ENCODE results near the gene MYLK3. TPM values are rescaled to one million over a fixed set of nuclear protein-coding genes. Genes with fewer than 3 reads are reported as not detected.
"Not testable (repeated sequence)": the region's sequence is repeated elsewhere in the genome, so short reads cannot be mapped to it uniquely, and the experiment has no call there.

Gene MYLK3
- total RNA-seq, 2 experiments from 2014 or later = 0.15 TPM; not detected in 1

- no peak overlapping the region for H3K4me3 Mint-ChIP-seq
- POLR2A ChIA-PET = no interaction called here
- intact Hi-C loops (cut with micrococcal nuclease) = no loop called here
Measured at GRCh38 chr16:46693598-46693997, 54.5 kb downstream of the MYLK3 start.

GRCh38 chr16:46691726-46692125, 56.4 kb downstream of the MYLK3 start:
- Mint-ChIP-seq H3K4me1 (ENCODE audit: low read depth) (peaks cover 28% of the 10 kb centered on the region), H3K27me3 (no peaks in the 10 kb centered on the region), H3K9me3 (no peaks in the 10 kb centered on the region), H3K36me3 (peaks cover 37% of the 10 kb centered on the region), H3K4me3 (no peak overlapping the region), H3K27ac (no peak overlapping the region)
- ChIA-PET POLR2A (interaction anchor here (1.2 kb wide), 1 partner anchor 8 kb away, joined by 3 read pairs; no protein-coding TSS in a partner anchor), CTCF (interaction anchor here (0.7 to 4.0 kb wide), 6 partner anchors 17 to 1464 kb away, joined by 3 to 36 read pairs (median 4); no protein-coding TSS in a partner anchor)
- DNase-seq = no peak
- intact Hi-C loops (cut with micrococcal nuclease) = no loop called here

More at GRCh38 chr16:46693598-46693997, 54.5 kb downstream of the MYLK3 start:
- H3K36me3 Mint-ChIP-seq = peaks cover 47% of the 10 kb centered on the region
- H3K9me3 Mint-ChIP-seq = no peaks in the 10 kb centered on the region
- no peak overlapping the region for H3K27ac Mint-ChIP-seq
- no peaks in the 10 kb centered on the region for H3K27me3 Mint-ChIP-seq
- peaks cover 13% of the 10 kb centered on the region for H3K4me1 Mint-ChIP-seq (ENCODE audit: low read depth)
- CTCF ChIA-PET = no interaction called here
- DNase-seq = no peak

- intact Hi-C loops (cut with micrococcal nuclease) = no loop called here
- Mint-ChIP-seq H3K4me3 (no peak overlapping the region), H3K9me3 (no peaks in the 10 kb centered on the region), H3K27me3 (no peaks in the 10 kb centered on the region), H3K4me1 (ENCODE audit: low read depth) (peaks cover 33% of the 10 kb centered on the region), H3K27ac (no peak overlapping the region), H3K36me3 (peaks cover 32% of the 10 kb centered on the region)
- ChIA-PET POLR2A (interaction anchor here (1.0 to 1.4 kb wide), 3 partner anchors 10 to 454 kb away, joined by 3 to 9 read pairs (median 4); partner anchors contain the start of genes GPT2 and NETO2), CTCF (interaction anchor here (1.0 to 4.0 kb wide), 7 partner anchors 15 to 240 kb away, joined by 3 to 36 read pairs (median 4); partner anchors contain the start of gene GPT2)
- no peak for DNase-seq
Measured at GRCh38 chr16:46690281-46691178, 57.6 kb downstream of the MYLK3 start.

GRCh38 chr16:46689365-46690280, 58.5 kb downstream of the MYLK3 start, which contains the start of gene ORC6:
TSS of gene ORC6 (plus strand) at chr16:46689659. CDS start at chr16:46689706, 47 bp downstream.
- peaks cover 23% of the 10 kb centered on the region for H3K36me3 Mint-ChIP-seq
- H3K9me3 Mint-ChIP-seq = no peaks in the 10 kb centered on the region
- H3K4me3 Mint-ChIP-seq = no peak within 1 kb of the TSS
- POLR2A ChIA-PET = interaction anchor here (0.7 to 1.4 kb wide), 3 partner anchors 195 to 454 kb away, joined by 3 to 9 read pairs (median 4); partner anchors contain the start of genes GPT2 and NETO2
- intact Hi-C loops (cut with micrococcal nuclease) = loop anchor here (1.0 to 10.0 kb wide), 11 partner anchors 16 to 1921 kb away; partner anchors contain the start of genes C16orf87, DNAJA2, GPT2 and ITFG1
- peak; percentile 98 for DNase-seq
- H3K27me3 Mint-ChIP-seq = no peaks in the 10 kb centered on the region
- peaks cover 42% of the 10 kb centered on the region for H3K4me1 Mint-ChIP-seq (ENCODE audit: low read depth)
- H3K27ac Mint-ChIP-seq = no peak within 1 kb of the TSS
- CTCF ChIA-PET = interaction anchor here (0.6 to 4.0 kb wide), 6 partner anchors 14 to 241 kb away, joined by 3 to 36 read pairs (median 4); partner anchors contain the start of gene GPT2

- H3K9me3 Mint-ChIP-seq = no peaks in the 10 kb centered on the region
- peaks cover 49% of the 10 kb centered on the region for H3K4me1 Mint-ChIP-seq (ENCODE audit: low read depth)
- no peaks in the 10 kb centered on the region for H3K27me3 Mint-ChIP-seq
- H3K4me3 Mint-ChIP-seq = no peak within 1 kb of the TSS
- ChIA-PET CTCF (interaction anchor here (1.2 to 4.0 kb wide), 3 partner anchors 14 to 195 kb away, joined by 3 to 36 read pairs (median 6); partner anchors contain the start of gene GPT2), POLR2A (interaction anchor here (1.4 kb wide), 1 partner anchor 195 kb away, joined by 9 read pairs; the partner anchor contains the start of gene GPT2)
- no peak within 1 kb of the TSS for H3K27ac Mint-ChIP-seq
- H3K36me3 Mint-ChIP-seq = peaks cover 21% of the 10 kb centered on the region
- intact Hi-C loops (cut with micrococcal nuclease) = loop anchor here (1.0 to 10.0 kb wide), 11 partner anchors 16 to 1922 kb away; partner anchors contain the start of genes C16orf87, DNAJA2, GPT2 and ITFG1
- DNase-seq = peak; percentile 100
Measured at GRCh38 chr16:46688654-46689364, 59.3 kb downstream of the MYLK3 start, which contains the start of gene VPS35. TSS of gene VPS35 (minus strand) at chr16:46689178. CDS start at chr16:46689133, 45 bp downstream.

- CTCF ChIA-PET = no interaction called here
- Mint-ChIP-seq H3K36me3 (peaks cover 19% of the 10 kb centered on the region), H3K27ac (no peak overlapping the region), H3K27me3 (no peaks in the 10 kb centered on the region), H3K4me1 (ENCODE audit: low read depth) (peaks cover 55% of the 10 kb centered on the region), H3K4me3 (no peak overlapping the region), H3K9me3 (no peaks in the 10 kb centered on the region)
- POLR2A ChIA-PET = no interaction called here
- no peak for DNase-seq
- intact Hi-C loops (cut with micrococcal nuclease) = loop anchor here (2.0 to 10.0 kb wide), 4 partner anchors 67 to 1923 kb away; partner anchors contain the start of genes ITFG1, N4BP1, NETO2 and PHKB
Measured at GRCh38 chr16:46688101-46688653, 60.0 kb downstream of the MYLK3 start.

GRCh38 chr16:46687486-46687885, 60.7 kb downstream of the MYLK3 start:
- DNase-seq = no peak
- POLR2A ChIA-PET = no interaction called here
- Mint-ChIP-seq H3K9me3 (no peaks in the 10 kb centered on the region), H3K36me3 (peaks cover 14% of the 10 kb centered on the region), H3K27me3 (no peaks in the 10 kb centered on the region), H3K27ac (no peak overlapping the region), H3K4me3 (no peak overlapping the region), H3K4me1 (ENCODE audit: low read depth) (peaks cover 58% of the 10 kb centered on the region)
- CTCF ChIA-PET = interaction anchor here (1.3 kb wide), 1 partner anchor 221 kb away, joined by 3 read pairs; no protein-coding TSS in a partner anchor
- intact Hi-C loops (cut with micrococcal nuclease) = loop anchor here (5.0 to 10.0 kb wide), 2 partner anchors 455 to 777 kb away; partner anchors contain the start of genes ITFG1, NETO2 and PHKB

GRCh38 chr16:46686815-46687473, 61.2 kb downstream of the MYLK3 start:
- DNase-seq = no peak
- Mint-ChIP-seq H3K36me3 (peaks cover 8% of the 10 kb centered on the region), H3K4me3 (no peak overlapping the region), H3K27me3 (no peaks in the 10 kb centered on the region), H3K27ac (no peak overlapping the region), H3K4me1 (ENCODE audit: low read depth) (peaks cover 61% of the 10 kb centered on the region), H3K9me3 (no peaks in the 10 kb centered on the region)
- CTCF ChIA-PET = interaction anchor here (0.6 to 2.5 kb wide), 6 partner anchors 13 to 455 kb away, joined by 3 to 19 read pairs (median 3); no protein-coding TSS in a partner anchor
- POLR2A ChIA-PET = no interaction called here
- intact Hi-C loops (cut with micrococcal nuclease) = loop anchor here (5.0 to 10.0 kb wide), 2 partner anchors 455 to 778 kb away; partner anchors contain the start of genes ITFG1, NETO2 and PHKB

- H3K27me3 Mint-ChIP-seq, DNase-seq, H3K9me3 Mint-ChIP-seq, H3K4me3 Mint-ChIP-seq, POLR2A ChIA-PET, H3K27ac Mint-ChIP-seq: not testable (repeated sequence)
- CTCF ChIA-PET = interaction anchor here (2.6 kb wide), 1 partner anchor 8 kb away, joined by 10 read pairs; no protein-coding TSS in a partner anchor
- H3K36me3 Mint-ChIP-seq = peaks cover 23% of the 10 kb centered on the region
- peaks cover 35% of the 10 kb centered on the region for H3K4me1 Mint-ChIP-seq (ENCODE audit: low read depth)
- intact Hi-C loops (cut with micrococcal nuclease) = loop anchor here (10.0 kb wide), 1 partner anchor 783 kb away; the partner anchor contains the start of genes ITFG1 and PHKB
Measured at GRCh38 chr16:46681867-46682266, 66.3 kb downstream of the MYLK3 start.

GRCh38 chr16:46677943-46678342, 70.2 kb downstream of the MYLK3 start:
- intact Hi-C loops (cut with micrococcal nuclease); H3K27me3 Mint-ChIP-seq; DNase-seq; H3K4me3 Mint-ChIP-seq; H3K27ac Mint-ChIP-seq; H3K9me3 Mint-ChIP-seq; POLR2A ChIA-PET; H3K4me1 Mint-ChIP-seq (ENCODE audit: low read depth): not testable (repeated sequence)
- H3K36me3 Mint-ChIP-seq = peaks cover 42% of the 10 kb centered on the region
- CTCF ChIA-PET = interaction anchor here (0.8 to 1.6 kb wide), 3 partner anchors 123 to 252 kb away, joined by 3 to 6 read pairs (median 4); no protein-coding TSS in a partner anchor
